A549 (cell line): ENCODE data around the gene CSDE1.

Source experiments
- CTCF ChIP-seq: fragments of >200 bp; sonication (Bioruptor Twin); formaldehyde crosslinking; IDR thresholded peaks from 3 replicates; pipeline ENCODE4 v1.5.1; 2016
- KDM1A ChIP-seq: fragments of 200-600 bp; sonication (generic); IDR thresholded peaks from 2 replicates; pipeline ENCODE4 v1.6.1; 2016; ENCODE audit warnings: low read depth, mild to moderate bottlenecking
- POLR2AphosphoS2 ChIP-seq: conservative IDR thresholded peaks from 2 replicates; pipeline ENCODE4 v1.6.1; 2012; ENCODE audit warnings: low read length, improper control_type of control experiment, inconsistent platforms

- no peak for TF ChIP-seq KDM1A
- TF ChIP-seq CTCF: no peak
- no peak for TF ChIP-seq POLR2AphosphoS2
Measured at GRCh38 chr1:114746450-114747121, 11.2 kb downstream of the CSDE1 start.
